Activated T-cell treated with anti-CD3 and anti-CD28 coated beads, Interleukin-2, amount 50 U/mL, for 4 hours (primary cell): ENCODE data around the gene USP13. TPM values are rescaled to one million over a fixed set of nuclear protein-coding genes. Genes with fewer than 3 reads are reported as not detected.
"Not testable (repeated sequence)": the region's sequence is repeated elsewhere in the genome, so short reads cannot be mapped to it uniquely, and the experiment has no call there.

Experiments
- ATAC-seq, 2 donors: fragments of 200-7000 bp; cut with Tn5 transposase; one replicate each; pipeline ENCODE4 v1.10.0; 2021
- DNase-seq: peaks from one replicate; pipeline ENCODE4 v3.0.0-alpha.2; 2020
- H3K27me3 Mint-ChIP-seq: one replicate; pipeline ENCODE4 v1.8.0; 2021; ENCODE audit warnings: low read depth, mixed read lengths
- H3K36me3 Mint-ChIP-seq: one replicate; pipeline ENCODE4 v1.8.0; 2022; ENCODE audit warnings: mixed read lengths; ENCODE audit not compliant: insufficient read depth
- H3K4me1 Mint-ChIP-seq: one replicate; pipeline ENCODE4 v1.8.0; 2021; ENCODE audit warnings: low read depth, mixed read lengths
- H3K4me3 Mint-ChIP-seq: one replicate; pipeline ENCODE4 v1.8.0; 2021; ENCODE audit warnings: mild to moderate bottlenecking, moderate library complexity, mixed read lengths
- H3K9me3 Mint-ChIP-seq: one replicate; pipeline ENCODE4 v1.8.0; 2021; ENCODE audit warnings: mixed read lengths
- total RNA-seq, 3 donors: library from RNA; stranded (reverse); gene quantifications; one replicate each; pipeline ENCODE4 v1.2.1, GENCODE V29; 2021

The USP13 gene
- total RNA-seq, 3 donors from 2014 or later = 6.6 to 9.7 (median 9.1) TPM

DNA sequence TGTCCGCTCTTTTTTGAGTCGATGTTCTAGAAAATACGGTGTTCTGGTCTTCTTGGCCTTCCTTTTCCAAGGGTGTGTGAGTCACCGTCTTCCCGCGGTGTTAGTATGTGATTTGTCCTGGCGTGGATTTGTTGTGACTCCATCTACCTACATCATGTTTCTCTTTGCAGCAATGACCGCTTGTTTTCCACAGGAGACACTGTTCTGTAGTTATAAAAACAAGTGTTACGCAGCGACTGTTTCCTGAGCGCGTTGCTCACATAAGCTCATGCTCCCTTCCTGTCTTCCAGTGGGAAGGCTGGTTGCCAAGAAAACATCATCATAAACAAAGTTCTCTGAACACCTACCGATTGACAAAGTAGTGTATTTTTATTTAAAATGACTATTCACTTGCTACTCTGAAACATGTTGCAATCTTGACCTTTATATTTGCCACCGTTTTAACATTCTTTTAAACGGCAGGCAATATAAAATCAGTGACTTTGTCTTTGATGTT, 19.0 kb downstream of the USP13 start:
- Mint-ChIP-seq H3K36me3 (peaks cover 5% of the 10 kb centered on the region), H3K9me3 (no peaks in the 10 kb centered on the region), H3K4me1 (peaks cover 1% of the 10 kb centered on the region), H3K27me3 (no peaks in the 10 kb centered on the region), H3K4me3 (no peak overlapping the region)
- DNase-seq (no peak), ATAC-seq (no peak)

DNA sequence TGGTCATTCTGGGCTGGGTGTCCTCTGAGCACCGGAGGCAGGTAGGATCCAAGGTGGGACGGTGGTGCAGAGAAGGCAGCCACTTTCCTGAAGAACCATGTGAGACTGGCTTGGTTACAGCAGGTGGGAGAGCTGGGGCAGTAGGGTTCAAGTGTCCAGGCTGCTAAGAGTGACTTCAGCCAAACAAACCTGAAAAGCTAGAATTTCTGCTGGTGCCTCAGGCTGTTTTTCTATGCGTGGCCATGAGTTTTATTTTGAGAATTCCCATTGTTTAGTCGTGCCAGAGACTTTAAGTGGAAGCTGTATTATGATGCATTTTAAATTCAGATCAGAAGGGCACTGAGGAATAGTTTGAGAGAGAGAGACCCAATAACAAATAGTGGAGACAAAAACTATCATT, 20.1 kb downstream of the USP13 start:
- Mint-ChIP-seq H3K4me3 (no peak overlapping the region), H3K4me1 (peaks cover 1% of the 10 kb centered on the region), H3K27me3 (no peaks in the 10 kb centered on the region), H3K9me3 (no peaks in the 10 kb centered on the region), H3K36me3 (peaks cover 5% of the 10 kb centered on the region)
- no peak for ATAC-seq
- DNase-seq = no peak

- Mint-ChIP-seq H3K36me3 (peaks cover 5% of the 10 kb centered on the region), H3K4me3 (no peak overlapping the region), H3K9me3 (no peaks in the 10 kb centered on the region), H3K27me3 (no peaks in the 10 kb centered on the region), H3K4me1 (peaks cover 1% of the 10 kb centered on the region)
- ATAC-seq (no peak), DNase-seq (no peak)
Observed at GRCh38 chr3:179673523-179673922, 20.7 kb downstream of the USP13 start.

- no peaks in the 10 kb centered on the region for H3K4me1 Mint-ChIP-seq
- ATAC-seq = no peak
- DNase-seq = no peak
- no peaks in the 10 kb centered on the region for H3K9me3 Mint-ChIP-seq
- peaks cover 3% of the 10 kb centered on the region for H3K36me3 Mint-ChIP-seq
- H3K27me3 Mint-ChIP-seq = no peaks in the 10 kb centered on the region
- H3K4me3 Mint-ChIP-seq = no peak overlapping the region
Observed at GRCh38 chr3:179676081-179676480, 23.2 kb downstream of the USP13 start.

DNA sequence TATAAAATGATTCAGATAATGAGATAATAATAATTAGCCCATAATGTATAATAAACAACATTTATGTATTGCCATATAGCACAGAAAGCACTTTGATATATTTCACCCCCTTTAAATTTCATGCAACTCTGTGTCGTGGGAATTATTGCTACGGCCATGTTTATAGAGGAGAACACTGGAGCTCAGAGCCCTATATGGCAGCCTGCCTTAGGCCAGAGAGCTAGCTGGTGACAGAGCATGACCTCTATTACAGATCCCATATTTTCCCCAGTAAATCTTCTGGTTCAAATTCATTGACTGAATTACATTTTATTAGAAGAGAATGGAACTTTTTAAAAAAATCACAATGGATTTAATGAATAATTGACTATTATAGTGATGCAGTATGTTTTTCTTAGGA, 25.0 kb downstream of the USP13 start:
- Mint-ChIP-seq H3K4me1 (no peaks in the 10 kb centered on the region), H3K4me3 (no peak overlapping the region), H3K27me3 (no peaks in the 10 kb centered on the region), H3K36me3 (peaks cover 11% of the 10 kb centered on the region), H3K9me3 (no peaks in the 10 kb centered on the region)
- ATAC-seq = no peak
- DNase-seq = no peak

- Mint-ChIP-seq H3K9me3 (no peaks in the 10 kb centered on the region), H3K4me3 (no peak overlapping the region), H3K4me1 (peaks cover 1% of the 10 kb centered on the region), H3K36me3 (peaks cover 22% of the 10 kb centered on the region), H3K27me3 (no peaks in the 10 kb centered on the region)
- DNase-seq = no peak
- ATAC-seq = no peak
Observed at GRCh38 chr3:179681492-179682263, 28.8 kb downstream of the USP13 start.

- Mint-ChIP-seq H3K36me3 (peaks cover 22% of the 10 kb centered on the region), H3K9me3 (no peaks in the 10 kb centered on the region), H3K27me3 (no peaks in the 10 kb centered on the region), H3K4me1 (peaks cover 1% of the 10 kb centered on the region), H3K4me3 (no peak overlapping the region)
- ATAC-seq (no peak), DNase-seq (no peak)
Observed at GRCh38 chr3:179682426-179683080, 29.7 kb downstream of the USP13 start.

- ATAC-seq, DNase-seq, H3K4me1 Mint-ChIP-seq, H3K9me3 Mint-ChIP-seq, H3K4me3 Mint-ChIP-seq, H3K27me3 Mint-ChIP-seq: not testable (repeated sequence)
- peaks cover 22% of the 10 kb centered on the region for H3K36me3 Mint-ChIP-seq
Observed at GRCh38 chr3:179683286-179683685, 30.4 kb downstream of the USP13 start.

GRCh38 chr3:179687967-179688535, 35.2 kb downstream of the USP13 start:
- Mint-ChIP-seq H3K9me3 (no peaks in the 10 kb centered on the region), H3K27me3 (no peaks in the 10 kb centered on the region), H3K4me1 (peaks cover 1% of the 10 kb centered on the region), H3K4me3 (no peak overlapping the region), H3K36me3 (peaks cover 23% of the 10 kb centered on the region)
- ATAC-seq (no peak), DNase-seq (no peak)

DNA sequence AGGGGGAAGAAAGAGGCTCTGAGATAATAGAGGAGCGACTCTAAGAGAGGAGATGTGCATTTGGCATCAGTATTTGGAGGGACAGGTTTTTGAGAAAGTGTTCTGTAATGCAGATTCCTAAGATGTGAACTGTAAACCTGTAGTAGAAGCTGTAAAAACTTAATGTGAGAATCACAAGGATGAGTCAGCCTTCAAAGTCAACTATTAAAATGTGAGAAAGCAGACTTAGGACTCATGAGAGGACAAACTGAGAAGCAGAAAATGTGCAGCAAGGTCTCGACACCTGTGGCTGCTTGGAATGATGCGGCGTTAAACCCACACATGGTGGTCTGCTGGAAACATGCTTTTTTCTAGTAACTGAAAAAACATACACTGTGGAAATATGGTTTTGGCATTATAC, 36.0 kb downstream of the USP13 start:
- no peak for ATAC-seq
- H3K9me3 Mint-ChIP-seq = no peaks in the 10 kb centered on the region
- DNase-seq = no peak
- H3K4me1 Mint-ChIP-seq = peaks cover 1% of the 10 kb centered on the region
- no peak overlapping the region for H3K4me3 Mint-ChIP-seq
- peaks cover 18% of the 10 kb centered on the region for H3K36me3 Mint-ChIP-seq
- H3K27me3 Mint-ChIP-seq = no peaks in the 10 kb centered on the region

DNA sequence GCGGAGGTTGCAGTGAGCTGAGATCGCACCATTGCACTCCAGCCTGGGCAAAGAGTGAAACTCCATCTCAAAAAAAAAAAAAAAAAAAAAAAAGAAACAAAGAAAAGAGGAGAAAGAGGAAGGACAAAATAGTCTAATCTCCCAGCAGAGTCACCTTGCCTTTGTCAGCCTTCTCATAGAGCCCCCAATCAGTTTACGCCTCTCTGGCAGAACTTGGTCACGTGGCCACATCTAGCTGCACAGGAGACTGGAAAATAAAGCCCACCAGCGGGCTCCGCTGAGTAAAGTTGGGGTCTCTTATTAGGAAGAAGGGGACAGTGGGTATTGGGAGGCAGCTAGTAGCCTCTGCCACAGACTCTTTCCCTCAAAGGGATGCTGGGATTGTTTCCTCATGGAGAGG, 41.9 kb downstream of the USP13 start:
- Mint-ChIP-seq H3K27me3 (no peaks in the 10 kb centered on the region), H3K4me3 (no peak overlapping the region), H3K9me3 (no peaks in the 10 kb centered on the region), H3K4me1 (no peaks in the 10 kb centered on the region), H3K36me3 (peaks cover 11% of the 10 kb centered on the region)
- no peak for ATAC-seq
- no peak for DNase-seq

- no peaks in the 10 kb centered on the region for H3K4me1 Mint-ChIP-seq
- no peak overlapping the region for H3K4me3 Mint-ChIP-seq
- DNase-seq (no peak), ATAC-seq (no peak)
- H3K9me3 Mint-ChIP-seq = no peaks in the 10 kb centered on the region
- H3K27me3 Mint-ChIP-seq = no peaks in the 10 kb centered on the region
- H3K36me3 Mint-ChIP-seq = peaks cover 8% of the 10 kb centered on the region
Observed at GRCh38 chr3:179695672-179696313, 43.0 kb downstream of the USP13 start.

DNA sequence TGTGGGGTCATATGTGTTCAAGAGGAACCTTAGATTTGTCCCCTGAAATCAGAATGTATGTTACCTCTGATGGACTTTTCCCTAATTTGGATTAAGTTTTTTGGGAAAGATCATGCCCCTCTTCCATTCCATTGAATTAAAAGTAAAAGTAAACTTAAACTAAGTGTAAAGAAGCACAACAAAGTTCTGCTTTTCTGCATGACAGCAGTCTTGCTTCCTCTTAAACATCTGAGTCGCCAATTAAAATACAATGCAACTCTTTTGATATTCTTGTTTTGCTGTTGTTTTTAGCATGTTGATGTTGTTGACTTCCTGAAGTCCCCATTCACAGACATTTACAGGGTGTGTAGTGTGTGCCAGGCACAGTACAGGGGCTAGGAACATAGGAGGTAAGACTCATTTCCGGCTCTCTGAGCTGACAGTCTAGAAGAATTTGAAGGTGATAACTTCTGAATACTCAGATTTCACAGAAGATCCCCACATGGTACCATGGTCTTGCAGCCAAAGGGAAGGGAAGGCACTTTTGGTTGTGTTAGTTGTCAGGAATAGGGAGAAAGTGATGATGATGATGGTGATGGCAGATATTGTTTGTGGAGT, 45.0 kb downstream of the USP13 start:
- Mint-ChIP-seq H3K4me1 (no peaks in the 10 kb centered on the region), H3K4me3 (no peak overlapping the region), H3K36me3 (peaks cover 11% of the 10 kb centered on the region), H3K9me3 (no peaks in the 10 kb centered on the region), H3K27me3 (no peaks in the 10 kb centered on the region)
- ATAC-seq = no peak
- no peak for DNase-seq

DNA sequence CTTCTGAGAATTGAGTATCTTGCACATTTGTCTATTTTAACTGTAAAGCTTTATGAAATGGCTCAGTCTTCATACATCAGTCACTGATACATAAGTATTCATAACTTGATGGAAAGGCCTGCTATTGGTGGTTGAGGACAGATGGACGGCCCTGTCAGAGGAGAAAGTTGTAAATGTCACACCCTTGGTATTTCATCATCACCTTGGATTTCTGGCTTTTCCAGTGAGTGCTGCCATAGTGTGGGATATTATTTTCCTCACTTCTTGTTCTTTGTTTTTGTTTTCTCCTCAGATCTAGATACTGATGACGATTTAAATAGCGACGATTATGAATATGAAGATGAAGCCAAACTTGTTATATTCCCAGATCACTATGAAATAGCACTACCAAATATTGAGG, 47.9 kb downstream of the USP13 start:
- H3K36me3 Mint-ChIP-seq = peaks cover 13% of the 10 kb centered on the region
- H3K9me3 Mint-ChIP-seq = no peaks in the 10 kb centered on the region
- no peaks in the 10 kb centered on the region for H3K4me1 Mint-ChIP-seq
- no peak overlapping the region for H3K4me3 Mint-ChIP-seq
- no peak for DNase-seq
- no peaks in the 10 kb centered on the region for H3K27me3 Mint-ChIP-seq
- no peak for ATAC-seq
